Inflammatory macrophage treated with lipopolysaccharide for 4 hours (primary cell): ENCODE results near the gene FAM131C.
"Not testable (repeated sequence)": the region's sequence is repeated elsewhere in the genome, so short reads cannot be mapped to it uniquely, and the experiment has no call there.

Source experiments
- DNase-seq: peaks from one replicate; pipeline ENCODE4 v3.0.0-alpha.2; 2020

FAM131C gene

DNA sequence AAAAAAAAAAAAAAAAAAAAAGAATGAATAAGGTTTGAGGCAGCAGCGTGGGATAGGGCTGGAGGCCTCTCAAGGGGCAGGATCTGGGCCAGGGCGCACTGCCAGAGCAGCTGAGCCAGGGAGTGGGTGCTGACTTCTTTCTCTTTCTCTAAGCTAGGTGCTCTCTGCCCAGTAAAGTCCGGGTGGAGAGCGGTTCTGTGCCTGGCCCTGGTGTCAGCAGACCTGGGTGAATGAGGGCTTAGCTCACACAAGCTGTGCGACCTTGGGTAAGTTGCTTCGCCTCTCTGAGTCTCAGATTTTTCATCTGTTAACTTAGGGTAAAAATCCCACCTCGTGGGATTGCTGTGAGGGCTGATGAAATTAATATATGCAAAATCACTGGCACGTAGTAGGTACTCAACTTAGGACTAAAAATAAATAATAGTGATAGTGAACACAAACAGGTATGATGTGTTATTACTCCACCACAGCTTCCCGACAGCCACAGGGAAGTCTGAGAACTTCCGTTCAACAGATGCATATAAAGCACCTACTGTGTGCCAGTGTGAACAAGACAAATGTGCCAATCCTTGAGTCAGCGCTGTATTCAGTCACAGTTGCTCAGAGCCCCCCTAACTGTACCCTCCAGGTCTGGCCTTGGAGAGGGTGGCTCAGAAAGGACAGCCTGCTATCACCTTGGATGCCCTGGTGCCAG, 2.0 kb upstream of the FAM131C start:
- DNase-seq: no peak

- DNase-seq: no peak
Measured at GRCh38 chr1:16074217-16074616, 766 bp upstream of the FAM131C start.

GRCh38 chr1:16072616-16073484, 601 bp downstream of the FAM131C start:
- no peak for DNase-seq

DNA sequence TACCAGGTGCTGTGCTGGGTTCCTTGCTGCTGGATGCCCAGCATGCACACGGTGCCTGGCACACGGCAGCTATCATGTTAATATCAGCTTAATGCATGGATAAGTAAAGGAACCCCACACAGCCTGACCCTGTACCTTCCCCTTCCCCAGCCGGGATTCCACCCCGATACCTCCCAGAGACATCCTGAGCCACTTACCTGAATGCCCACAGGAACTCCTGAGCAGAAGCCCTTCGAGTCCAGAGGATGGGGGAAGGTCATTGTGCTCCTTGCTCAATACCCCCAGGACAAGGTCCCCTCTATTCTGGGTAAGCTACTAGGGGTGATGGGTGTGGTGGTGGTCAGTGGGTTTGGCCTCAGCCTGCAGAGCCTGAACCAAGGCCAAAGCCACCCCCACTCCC, 1.4 kb downstream of the FAM131C start:
- DNase-seq: no peak

DNA sequence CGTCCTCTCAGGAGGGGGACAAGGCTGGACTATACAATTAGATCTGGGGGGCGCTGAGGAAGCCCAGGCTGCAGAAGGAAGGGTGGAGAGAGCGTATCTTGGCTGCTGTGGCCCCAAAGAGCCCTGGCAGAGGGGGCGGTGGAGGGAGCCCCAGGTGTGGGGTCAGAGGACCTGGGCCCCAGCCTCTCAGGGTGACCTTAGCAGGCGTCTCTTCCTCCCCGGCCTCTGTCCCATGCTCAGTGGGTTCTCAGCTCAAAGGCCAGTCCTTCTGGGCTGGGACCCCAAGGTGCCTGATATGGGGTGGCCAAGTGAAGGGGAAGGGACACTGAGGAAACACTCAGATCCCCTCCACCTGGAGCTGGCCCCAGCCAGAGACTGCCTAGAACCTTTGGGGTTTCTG, 1.8 kb downstream of the FAM131C start:
- DNase-seq: no peak

DNA sequence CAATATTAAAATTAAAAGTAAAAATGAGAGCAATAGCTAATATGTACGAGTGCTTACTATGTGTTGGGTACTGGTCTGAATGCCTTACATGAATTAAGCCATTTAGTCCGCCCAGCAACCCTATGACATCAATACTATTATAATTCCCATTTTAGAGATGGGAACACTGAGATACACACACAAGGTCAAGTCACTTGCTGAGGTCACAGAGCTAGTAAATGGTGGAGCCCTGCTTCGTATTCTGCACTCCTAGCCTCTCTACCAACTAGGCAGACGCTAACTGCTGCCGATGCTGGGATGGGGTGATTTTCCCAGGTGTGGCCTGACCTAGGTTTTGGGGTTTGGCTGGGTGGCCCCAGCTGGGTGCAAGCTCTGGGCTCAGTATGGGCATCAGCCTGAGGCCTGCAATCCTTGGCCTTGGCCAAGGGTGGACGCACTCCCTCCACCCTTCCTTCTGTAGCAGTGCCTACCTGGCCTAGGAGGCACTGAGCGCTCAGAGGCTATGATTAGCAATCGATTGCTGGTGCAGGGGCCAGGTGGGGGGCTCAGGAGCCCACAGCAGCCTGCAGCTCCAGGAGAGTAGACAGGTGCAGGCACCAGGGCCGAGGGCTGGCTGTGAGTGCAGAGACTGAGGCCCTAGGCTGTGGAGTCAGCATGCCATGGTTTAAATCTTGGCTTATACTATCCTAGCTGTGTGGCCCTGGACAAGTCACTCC, 2.7 kb downstream of the FAM131C start:
- no peak for DNase-seq

DNA sequence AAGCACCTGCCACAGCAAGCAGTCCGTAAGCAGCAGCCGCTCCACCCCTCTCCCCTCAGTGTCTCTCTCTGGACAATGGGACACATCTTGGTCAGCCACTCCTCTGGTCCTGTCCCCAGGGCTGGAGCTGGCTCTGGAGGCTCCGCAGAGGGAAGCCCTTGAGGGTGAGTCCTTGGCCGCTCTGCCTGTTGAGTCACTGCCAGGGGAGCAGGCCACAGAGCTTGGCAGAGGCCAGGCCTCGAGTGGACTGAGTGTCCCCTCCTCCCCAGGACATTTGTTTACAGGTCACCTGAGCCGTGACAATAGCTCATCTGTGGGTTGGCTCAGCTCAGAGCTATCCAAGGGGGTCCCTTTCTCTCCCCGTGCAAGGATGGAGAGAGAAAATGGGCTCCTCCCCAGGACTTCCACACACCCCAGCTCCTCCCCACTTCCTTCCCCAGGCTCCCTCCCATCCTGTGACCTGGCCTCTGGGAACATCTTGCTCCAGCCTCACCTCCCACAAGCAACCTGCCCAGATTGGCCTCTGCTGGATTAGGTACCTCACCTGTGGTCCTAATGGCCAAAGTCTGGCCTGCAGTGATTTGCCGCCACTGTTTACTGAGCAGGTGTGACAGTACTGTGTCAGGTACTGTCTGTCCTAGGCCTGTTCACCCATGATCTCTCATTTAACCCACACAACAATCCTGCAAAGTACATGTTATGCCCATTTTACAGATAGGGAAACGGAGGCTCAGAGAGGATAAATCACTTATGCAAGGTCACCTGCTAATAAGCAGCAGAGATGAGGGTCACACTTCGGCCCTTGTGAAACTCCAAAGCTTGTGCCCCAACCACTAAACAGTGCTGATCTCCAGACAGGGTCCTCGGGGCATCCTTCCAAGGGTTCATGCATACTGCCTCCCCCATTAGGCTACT, 4.8 kb downstream of the FAM131C start:
- no peak for DNase-seq

DNA sequence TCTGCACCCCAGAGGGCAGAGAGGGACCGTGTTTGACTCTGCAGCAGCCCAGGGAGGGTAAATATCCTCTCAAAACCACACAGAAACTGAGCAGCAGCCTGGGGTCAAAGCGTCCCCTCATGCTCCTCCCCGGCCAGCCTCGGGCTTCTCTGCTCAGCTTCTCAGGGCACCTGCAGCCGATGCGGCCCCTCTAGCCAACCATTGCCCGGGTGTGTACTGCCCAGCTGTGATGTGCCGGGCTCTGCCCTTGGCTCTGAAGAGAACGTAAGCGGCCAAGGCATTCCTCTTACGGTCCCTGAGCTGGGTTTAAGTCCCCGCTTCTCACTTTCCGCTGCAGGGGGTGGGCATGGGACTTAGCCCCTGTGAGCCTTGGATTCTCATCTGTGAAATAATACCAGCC, 5.5 kb downstream of the FAM131C start:
- no peak for DNase-seq

DNA sequence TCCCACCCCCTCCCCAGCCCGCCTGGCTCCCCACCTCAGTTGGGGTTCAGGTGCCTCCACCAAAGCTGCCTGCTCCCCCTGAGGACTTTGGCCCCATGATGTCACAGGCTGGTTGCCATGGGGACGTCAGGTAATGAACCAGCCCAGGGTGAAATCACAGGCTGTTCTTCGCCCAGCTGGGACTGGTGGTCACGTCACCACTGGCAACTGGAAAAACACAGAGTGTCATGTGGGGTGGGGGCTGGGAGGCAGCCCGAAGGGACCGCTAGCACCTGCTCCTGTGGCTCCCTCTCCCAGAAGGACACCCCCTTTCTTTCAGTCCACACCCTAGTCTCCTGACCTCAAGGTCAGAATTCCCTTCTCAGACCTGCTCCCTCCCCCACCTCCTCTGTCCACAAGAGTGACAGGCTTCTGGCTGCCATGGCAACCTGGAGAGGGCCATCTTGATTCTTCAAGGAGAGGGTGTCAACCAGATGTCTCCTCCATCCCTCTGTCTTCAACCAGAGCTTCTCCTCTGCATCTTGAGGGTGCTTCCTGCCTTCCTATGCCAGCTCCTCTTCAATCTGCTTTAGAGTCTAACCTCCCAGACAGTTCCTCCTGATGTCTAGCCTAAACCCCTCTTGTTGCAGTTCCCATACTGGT, 6.2 kb downstream of the FAM131C start:
- DNase-seq: no peak

DNA sequence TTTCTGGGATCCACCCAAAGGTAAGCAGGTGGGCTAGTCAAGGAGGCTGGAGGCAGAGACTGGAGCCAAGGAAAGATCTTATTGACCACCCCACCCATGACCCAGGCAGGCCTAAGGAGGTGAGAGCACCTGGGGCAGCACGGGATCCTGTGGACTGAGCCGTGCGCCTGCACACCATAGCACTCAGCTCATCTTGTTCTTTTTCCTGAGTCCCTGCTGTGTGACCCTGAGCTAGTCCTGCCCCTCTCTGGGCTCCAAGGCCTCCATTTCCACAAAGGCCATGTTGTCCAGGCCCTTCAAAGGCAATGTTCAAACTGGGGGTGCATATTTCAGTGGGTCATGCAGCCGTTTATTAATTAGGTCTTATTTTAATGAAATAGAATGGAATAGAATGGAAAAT, 7.2 kb downstream of the FAM131C start:
- no peak for DNase-seq

GRCh38 chr1:16065269-16065576, 8.2 kb downstream of the FAM131C start:
- DNase-seq: no peak

GRCh38 chr1:16064536-16065268, 8.7 kb downstream of the FAM131C start:
- DNase-seq: no peak

DNA sequence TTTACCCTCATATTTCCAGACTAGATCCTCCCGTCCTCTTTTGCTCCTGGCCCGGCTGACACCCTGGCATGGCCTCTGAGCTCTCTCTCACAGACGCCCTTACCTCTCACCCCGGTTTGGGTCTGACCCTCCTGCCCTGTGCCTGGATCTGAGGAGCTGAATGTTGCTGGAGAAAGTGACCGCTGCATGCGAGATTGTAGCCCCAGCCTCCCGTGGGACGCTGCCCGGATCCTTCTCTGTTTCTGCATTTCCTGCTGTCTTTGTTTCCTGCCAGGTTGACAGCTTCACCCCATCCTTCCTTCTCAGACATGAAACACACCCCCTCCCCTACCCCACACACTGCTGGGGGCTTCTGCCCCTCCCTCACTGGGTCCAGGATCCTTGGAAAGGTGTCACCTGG, 9.5 kb downstream of the FAM131C start:
- DNase-seq: no peak

GRCh38 chr1:16063226-16063829, 10.1 kb downstream of the FAM131C start:
- DNase-seq: no peak

DNA sequence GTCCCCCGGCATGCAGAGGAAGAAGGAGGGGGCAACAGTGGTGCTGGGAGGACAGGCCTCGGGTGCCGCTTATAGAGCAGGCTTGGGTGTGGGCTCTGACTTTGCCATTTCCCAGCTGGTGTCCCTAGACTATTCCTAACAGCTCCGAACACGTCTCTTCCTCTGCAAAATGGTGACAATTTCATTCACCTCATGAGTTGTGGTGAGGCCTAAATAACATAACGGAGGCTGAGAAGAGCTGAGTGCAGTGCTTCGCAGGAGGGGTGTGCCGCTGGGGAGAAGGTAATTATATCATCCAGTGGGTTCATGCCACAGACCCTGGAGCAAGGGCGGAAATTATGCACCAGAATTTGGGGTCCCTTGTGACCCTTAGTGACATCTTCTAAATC, 10.8 kb downstream of the FAM131C start:
- not testable (repeated sequence) for DNase-seq

DNA sequence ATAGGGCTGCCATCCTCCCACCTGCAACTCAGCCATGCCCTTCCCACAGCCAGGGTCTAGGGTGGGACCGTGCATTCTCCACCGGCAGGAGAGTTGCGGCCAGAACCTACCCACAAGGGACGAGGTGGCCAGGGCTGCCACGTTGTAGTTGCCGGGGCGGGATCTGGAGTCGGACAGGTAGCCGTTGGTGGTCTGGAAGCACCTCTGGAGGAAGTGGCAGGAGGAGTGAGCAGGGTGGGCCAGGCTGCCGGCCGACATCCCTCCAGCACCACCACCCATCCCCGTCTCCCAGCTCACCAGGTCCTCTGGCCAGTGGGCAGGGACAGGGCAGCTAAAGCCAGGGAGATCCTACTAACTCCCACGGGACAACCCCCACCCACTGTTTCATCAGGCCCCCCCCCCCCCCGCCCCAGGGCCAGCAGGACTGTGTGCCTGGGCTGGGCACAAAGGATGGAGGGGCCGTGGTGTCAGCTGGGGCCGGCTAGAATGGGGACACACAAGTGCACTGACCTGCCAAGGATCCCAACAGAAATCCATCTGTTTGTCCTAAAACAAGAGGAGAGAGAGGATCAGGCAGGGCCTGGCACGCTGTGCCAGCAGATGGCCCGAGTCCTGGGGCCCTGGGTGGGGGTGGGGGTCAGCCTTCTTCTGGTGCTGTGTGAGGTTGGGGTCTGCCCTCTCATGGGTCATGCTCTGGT, 11.3 kb downstream of the FAM131C start:
- DNase-seq: not testable (repeated sequence)

DNA sequence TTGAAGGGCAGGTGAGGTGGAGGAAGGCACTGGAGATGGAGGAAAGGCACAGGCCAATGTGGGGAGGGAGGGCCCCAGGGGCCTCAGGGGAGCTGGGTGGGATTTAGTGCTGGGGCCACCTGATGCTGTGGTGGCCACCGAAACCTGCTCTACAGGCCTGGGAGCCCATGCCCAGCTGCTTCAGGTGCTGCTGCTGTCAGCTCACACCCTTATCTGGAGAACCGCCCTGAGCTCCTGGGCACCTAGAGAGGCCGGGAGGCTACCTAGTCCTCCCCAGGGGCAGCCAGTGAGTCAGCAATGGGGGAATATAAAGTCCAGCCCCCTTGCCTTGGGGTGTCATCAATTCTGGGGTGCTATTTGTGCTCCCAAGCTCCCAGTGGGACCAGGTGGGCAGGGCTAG, 12.2 kb downstream of the FAM131C start:
- no peak for DNase-seq

DNA sequence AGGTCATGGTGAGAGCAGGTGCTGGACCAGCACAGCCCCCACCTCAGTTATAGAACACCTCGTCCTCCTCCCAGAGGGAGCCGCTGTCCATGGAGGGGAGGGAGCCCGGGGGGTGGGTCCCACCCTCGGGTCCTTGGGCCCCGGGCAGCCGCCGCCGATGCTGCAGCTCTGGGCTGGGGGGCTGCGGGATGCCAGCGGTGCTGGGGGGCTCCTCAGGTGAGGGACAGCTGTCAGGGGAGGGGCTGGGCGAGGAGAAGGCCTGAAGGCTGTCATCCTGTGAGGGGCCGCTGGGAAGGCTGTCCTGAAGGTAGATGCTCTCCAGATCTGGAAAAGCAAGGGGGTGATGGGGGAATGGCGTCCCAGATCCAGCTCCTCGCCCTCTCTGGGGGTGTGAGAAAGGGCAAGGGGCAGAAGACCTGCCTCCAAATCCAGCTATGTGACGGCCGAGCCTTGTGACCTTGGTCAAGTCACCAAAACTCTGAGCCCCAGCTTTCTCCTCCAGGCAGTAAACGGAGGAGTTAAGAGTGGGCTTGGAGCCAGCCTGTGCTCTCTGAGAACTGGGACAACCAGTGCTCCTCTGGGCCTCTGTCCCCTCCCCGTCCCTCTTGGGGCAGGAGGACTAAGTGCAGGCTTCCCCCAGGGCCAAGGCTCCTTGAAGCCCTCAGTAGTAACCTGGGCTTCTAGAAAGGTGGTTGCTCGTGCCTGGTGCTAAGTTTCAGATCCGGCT, 14.9 kb downstream of the FAM131C start:
- DNase-seq: not testable (repeated sequence)

GRCh38 chr1:16057314-16057915, 16.0 kb downstream of the FAM131C start:
- not testable (repeated sequence) for DNase-seq
